ENCODE measurements around the gene TAF1B.

DNA sequence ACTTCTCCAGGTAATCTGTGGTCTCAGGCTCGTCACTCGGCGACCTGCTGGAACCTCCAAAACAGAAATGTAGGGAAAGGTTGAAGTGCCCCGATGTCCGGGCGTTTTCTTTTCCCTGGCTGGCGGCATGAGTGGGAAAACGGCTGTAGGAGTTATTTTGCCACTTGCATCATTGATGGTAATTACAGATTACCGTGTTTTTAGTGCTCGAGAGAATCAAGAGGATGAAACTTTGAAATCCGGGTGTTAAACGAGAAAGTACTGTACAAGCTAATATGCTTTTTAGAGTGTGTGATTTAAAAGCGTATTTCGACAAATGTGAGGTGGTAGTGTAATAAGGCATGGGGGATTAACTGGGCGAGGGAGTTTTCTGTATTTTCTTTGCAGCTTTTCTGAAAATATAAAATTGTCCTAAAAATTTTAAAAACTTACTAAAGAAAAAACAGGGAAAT, 109.0 kb downstream of the TAF1B start:
- peak; percentile 16 for TF ChIP-seq EZH2 (IDR thresholded peaks at IDR 0.05; ENCODE audit: borderline replicate concordance, low read depth, low read length, poor library complexity, severe bottlenecking)
- TF ChIP-seq, protein P1, sequence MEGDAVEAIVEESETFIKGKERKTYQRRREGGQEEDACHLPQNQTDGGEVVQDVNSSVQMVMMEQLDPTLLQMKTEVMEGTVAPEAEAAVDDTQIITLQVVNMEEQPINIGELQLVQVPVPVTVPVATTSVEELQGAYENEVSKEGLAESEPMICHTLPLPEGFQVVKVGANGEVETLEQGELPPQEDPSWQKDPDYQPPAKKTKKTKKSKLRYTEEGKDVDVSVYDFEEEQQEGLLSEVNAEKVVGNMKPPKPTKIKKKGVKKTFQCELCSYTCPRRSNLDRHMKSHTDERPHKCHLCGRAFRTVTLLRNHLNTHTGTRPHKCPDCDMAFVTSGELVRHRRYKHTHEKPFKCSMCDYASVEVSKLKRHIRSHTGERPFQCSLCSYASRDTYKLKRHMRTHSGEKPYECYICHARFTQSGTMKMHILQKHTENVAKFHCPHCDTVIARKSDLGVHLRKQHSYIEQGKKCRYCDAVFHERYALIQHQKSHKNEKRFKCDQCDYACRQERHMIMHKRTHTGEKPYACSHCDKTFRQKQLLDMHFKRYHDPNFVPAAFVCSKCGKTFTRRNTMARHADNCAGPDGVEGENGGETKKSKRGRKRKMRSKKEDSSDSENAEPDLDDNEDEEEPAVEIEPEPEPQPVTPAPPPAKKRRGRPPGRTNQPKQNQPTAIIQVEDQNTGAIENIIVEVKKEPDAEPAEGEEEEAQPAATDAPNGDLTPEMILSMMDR (conservative IDR thresholded peaks at IDR 0.05; ENCODE audit: low read depth, low read length) = no peak
